ENCODE results near the gene NNT. TPM values are rescaled to one million over a fixed set of nuclear protein-coding genes. Genes with fewer than 3 reads are reported as not detected.
"Not testable (repeated sequence)": the region's sequence is repeated elsewhere in the genome, so short reads cannot be mapped to it uniquely, and the experiment has no call there.

NNT gene
- polyA plus RNA-seq, 3 donors: 17.1 to 47.2 (median 41.2) TPM

- not testable (repeated sequence) for H3K4me2 ChIP-seq (replicated peaks; ENCODE audit: extremely low read depth, low read length, poor library complexity, severe bottlenecking)
Measured at GRCh38 chr5:43666728-43667127, 63.7 kb downstream of the NNT start.

GRCh38 chr5:43667379-43667778 lies 64.4 kb downstream of the NNT start:
- peaks cover 6 to 11% (median 11%) of the 10 kb centered on the region in 7 donors for H3K9me3 Mint-ChIP-seq
- Histone ChIP-seq H3K9me3 (replicated peaks in 1 of 2; ENCODE audit: control insufficient read depth in 1 of 2, insufficient read depth in 1 of 2, low read length in 2 of 2) (peaks cover 0 to 13% of the 10 kb centered on the region in 2 donors), H3K36me3 (replicated peaks in 1 of 2; ENCODE audit: control insufficient read depth in 1 of 2, insufficient read depth in 2 of 2, low read length in 2 of 2) (peaks cover 22 to 44% of the 10 kb centered on the region in 2 donors)
- H3K79me2 ChIP-seq (ENCODE audit: insufficient read depth, low read length); H3K9ac ChIP-seq (ENCODE audit: insufficient read depth, low read length, poor library complexity, severe bottlenecking); H3K4me1 Mint-ChIP-seq; H3K27ac Mint-ChIP-seq; intact Hi-C loops (cut with micrococcal nuclease); H3K4me3 ChIP-seq (replicated peaks in 1 of 3; ENCODE audit: low read depth in 2 of 3, low read length in 3 of 3); H3K4me2 ChIP-seq (replicated peaks; ENCODE audit: extremely low read depth, low read length, poor library complexity, severe bottlenecking); H3K27ac ChIP-seq (ENCODE audit: low read depth in 1 of 2, low read length in 2 of 2); H3K4me1 ChIP-seq (ENCODE audit: control insufficient read depth in 1 of 2, insufficient read depth in 2 of 2, low read length in 2 of 2); H3K27me3 Mint-ChIP-seq (ENCODE audit: low read depth in 3 of 3); H3K27me3 ChIP-seq (ENCODE audit: control insufficient read depth in 2 of 2, insufficient read depth in 2 of 2, low read length in 2 of 2); H2AFZ ChIP-seq (ENCODE audit: insufficient read depth, low read depth, low read length, poor library complexity, severe bottlenecking); DNase-seq; H4K20me1 ChIP-seq (ENCODE audit: insufficient read depth, low read length); H3K4me3 Mint-ChIP-seq: not testable (repeated sequence)
- peaks cover 43 to 72% of the 10 kb centered on the region in 2 donors for H3K36me3 Mint-ChIP-seq
- WGBS (ENCODE audit: insufficient coverage): no CpG with 5 or more reads among the region's 5 CpGs

More at GRCh38 chr5:43666728-43667127, 63.7 kb downstream of the NNT start:
- H3K4me3 ChIP-seq (replicated peaks in 1 of 3; ENCODE audit: low read depth in 2 of 3, low read length in 3 of 3); H3K79me2 ChIP-seq (ENCODE audit: insufficient read depth, low read length); H3K4me3 Mint-ChIP-seq; H3K27me3 ChIP-seq (ENCODE audit: control insufficient read depth in 2 of 2, insufficient read depth in 2 of 2, low read length in 2 of 2); H3K4me1 Mint-ChIP-seq; intact Hi-C loops (cut with micrococcal nuclease); H3K27ac Mint-ChIP-seq; H4K20me1 ChIP-seq (ENCODE audit: insufficient read depth, low read length); H3K9ac ChIP-seq (ENCODE audit: insufficient read depth, low read length, poor library complexity, severe bottlenecking); H3K27ac ChIP-seq (ENCODE audit: low read depth in 1 of 2, low read length in 2 of 2); H3K4me1 ChIP-seq (ENCODE audit: control insufficient read depth in 1 of 2, insufficient read depth in 2 of 2, low read length in 2 of 2); H3K27me3 Mint-ChIP-seq (ENCODE audit: low read depth in 3 of 3); DNase-seq; H2AFZ ChIP-seq (ENCODE audit: insufficient read depth, low read depth, low read length, poor library complexity, severe bottlenecking): not testable (repeated sequence)
- Histone ChIP-seq H3K9me3 (replicated peaks in 1 of 2; ENCODE audit: control insufficient read depth in 1 of 2, insufficient read depth in 1 of 2, low read length in 2 of 2) (peaks cover 0 to 13% of the 10 kb centered on the region in 2 donors), H3K36me3 (replicated peaks in 1 of 2; ENCODE audit: control insufficient read depth in 1 of 2, insufficient read depth in 2 of 2, low read length in 2 of 2) (peaks cover 26 to 47% of the 10 kb centered on the region in 2 donors)
- Mint-ChIP-seq H3K36me3 (peaks cover 42 to 72% of the 10 kb centered on the region in 2 donors), H3K9me3 (peaks cover 6 to 11% (median 11%) of the 10 kb centered on the region in 7 donors)
- WGBS (ENCODE audit: insufficient coverage): 93% methylated on average over 7 of the region's 8 CpGs

GRCh38 chr5:43674536-43674935 lies 71.6 kb downstream of the NNT start:
- no peak overlapping the region for H3K9ac ChIP-seq (ENCODE audit: insufficient read depth, low read length, poor library complexity, severe bottlenecking)
- no peaks in the 10 kb centered on the region for H3K79me2 ChIP-seq (ENCODE audit: insufficient read depth, low read length)
- no peaks in the 10 kb centered on the region for H4K20me1 ChIP-seq (ENCODE audit: insufficient read depth, low read length)
- intact Hi-C loops (cut with micrococcal nuclease): no loop called here
- no peak overlapping the region for H3K27ac ChIP-seq (ENCODE audit: low read depth in 1 of 2, low read length in 2 of 2)
- no peaks in the 10 kb centered on the region for H3K27me3 ChIP-seq (ENCODE audit: control insufficient read depth in 2 of 2, insufficient read depth in 2 of 2, low read length in 2 of 2)
- no peaks in the 10 kb centered on the region for H3K27me3 Mint-ChIP-seq (ENCODE audit: low read depth in 3 of 3)
- H3K36me3 Mint-ChIP-seq: peaks cover 34 to 40% of the 10 kb centered on the region in 2 donors
- H3K4me3 Mint-ChIP-seq: no peak overlapping the region
- no peak overlapping the region for H3K4me2 ChIP-seq (replicated peaks; ENCODE audit: extremely low read depth, low read length, poor library complexity, severe bottlenecking)
- H3K4me3 ChIP-seq (replicated peaks in 1 of 3; ENCODE audit: low read depth in 2 of 3, low read length in 3 of 3): no peak overlapping the region
- H3K27ac Mint-ChIP-seq: no peak overlapping the region
- no peak for DNase-seq
- H2AFZ ChIP-seq (ENCODE audit: insufficient read depth, low read depth, low read length, poor library complexity, severe bottlenecking): no peak overlapping the region
- no peaks in the 10 kb centered on the region for H3K9me3 ChIP-seq (replicated peaks in 1 of 2; ENCODE audit: control insufficient read depth in 1 of 2, insufficient read depth in 1 of 2, low read length in 2 of 2)
- H3K4me1 ChIP-seq (ENCODE audit: control insufficient read depth in 1 of 2, insufficient read depth in 2 of 2, low read length in 2 of 2): no peaks in the 10 kb centered on the region
- no peaks in the 10 kb centered on the region for H3K4me1 Mint-ChIP-seq
- TF ChIP-seq CTCF (IDR thresholded peaks at IDR 0.05): no peak
- peaks cover 24 to 71% of the 10 kb centered on the region in 2 donors for H3K36me3 ChIP-seq (replicated peaks in 1 of 2; ENCODE audit: control insufficient read depth in 1 of 2, insufficient read depth in 2 of 2, low read length in 2 of 2)
- H3K9me3 Mint-ChIP-seq: no peaks in the 10 kb centered on the region
